SU-DHL-6 (cell line): ENCODE measurements around the gene KLK15.

Experiments
- H2AFZ ChIP-seq: fragments of 200-600 bp; sonication (generic); 2 replicates; pipeline ENCODE4 v1.6.1; 2014; ENCODE audit warnings: low read depth, mild to moderate bottlenecking, moderate library complexity, mixed read lengths, antibody characterized with exemption, low read length; ENCODE audit not compliant: severe bottlenecking
- H3F3A ChIP-seq: fragments of 200-600 bp; shearing (Covaris generic); 2 replicates; pipeline ENCODE4 v1.6.0; 2016; ENCODE audit warnings: antibody characterized with exemption, mild to moderate bottlenecking; ENCODE audit not compliant: insufficient read depth
- H3K27ac ChIP-seq: fragments of 200-600 bp; sonication (generic); 2 replicates; pipeline ENCODE4 v1.5.1; 2016; ENCODE audit warnings: low read depth, mild to moderate bottlenecking, low read length, moderate library complexity, mixed read lengths
- H3K27me3 ChIP-seq: fragments of 200-600 bp; sonication (generic), shearing (Covaris generic); 2 replicates; pipeline ENCODE4 v1.6.0; 2014; ENCODE audit warnings: mild to moderate bottlenecking, low read length
- H3K36me3 ChIP-seq: fragments of 200-600 bp; sonication (generic); 2 replicates; pipeline ENCODE4 v1.6.1; 2014; ENCODE audit warnings: mild to moderate bottlenecking, low read length, mixed read lengths
- H3K4me2 ChIP-seq: fragments of 300-600, 200-600 bp; shearing (Covaris generic), sonication (generic); 2 replicates; pipeline ENCODE4 v1.6.0; 2014; ENCODE audit warnings: low read length, low read depth, mild to moderate bottlenecking; ENCODE audit not compliant: poor library complexity, severe bottlenecking
- H3K4me3 ChIP-seq: fragments of 200-600 bp; sonication (generic); 2 replicates; pipeline ENCODE4 v1.5.1; 2014; ENCODE audit warnings: antibody characterized with exemption, low read length, mild to moderate bottlenecking, mixed read lengths; ENCODE audit not compliant: insufficient read depth, poor library complexity, severe bottlenecking
- H3K79me2 ChIP-seq: fragments of 200-600 bp; sonication (generic); 2 replicates; pipeline ENCODE4 v1.6.1; 2014; ENCODE audit warnings: mild to moderate bottlenecking, low read length, moderate library complexity; ENCODE audit not compliant: insufficient read depth
- H3K9ac ChIP-seq: fragments of 200-600 bp; sonication (generic); 2 replicates; pipeline ENCODE4 v1.7.0; 2014; ENCODE audit warnings: mild to moderate bottlenecking, low read length
- H3K9me2 ChIP-seq: fragments of 200-600 bp; sonication (generic); replicated peaks from 2 replicates; pipeline ENCODE4 v1.6.1; 2014; ENCODE audit warnings: low read length; ENCODE audit not compliant: insufficient read depth
- H3K9me3 ChIP-seq: fragments of 200-600 bp; sonication (generic); 2 replicates; pipeline ENCODE4 v1.6.1; 2014; ENCODE audit warnings: low read length, mixed read lengths; ENCODE audit not compliant: insufficient read depth
- H4K20me1 ChIP-seq: fragments of 200-600 bp; sonication (generic); 2 replicates; pipeline ENCODE4 v1.6.1; 2014; ENCODE audit warnings: low read depth, mild to moderate bottlenecking, antibody characterized with exemption, low read length, moderate library complexity, mixed read lengths
- EZH2phosphoT487 ChIP-seq: fragments of 200-600 bp; sonication (generic), shearing (Covaris generic); conservative IDR thresholded peaks from 2 replicates; pipeline ENCODE4 v1.6.1; 2018; ENCODE audit warnings: mild to moderate bottlenecking, antibody characterized with exemption, low read length, moderate library complexity, mixed read lengths
- TF ChIP-seq, protein P1 (sequence below): fragments of 200-600 bp; sonication (generic); IDR thresholded peaks from one replicate; pipeline ENCODE4 v1.5.1; 2017; ENCODE audit warnings: antibody characterized with exemption, mild to moderate bottlenecking, low read length, moderate library complexity; ENCODE audit not compliant: insufficient read depth, poor library complexity, severe bottlenecking

KLK15 gene

DNA sequence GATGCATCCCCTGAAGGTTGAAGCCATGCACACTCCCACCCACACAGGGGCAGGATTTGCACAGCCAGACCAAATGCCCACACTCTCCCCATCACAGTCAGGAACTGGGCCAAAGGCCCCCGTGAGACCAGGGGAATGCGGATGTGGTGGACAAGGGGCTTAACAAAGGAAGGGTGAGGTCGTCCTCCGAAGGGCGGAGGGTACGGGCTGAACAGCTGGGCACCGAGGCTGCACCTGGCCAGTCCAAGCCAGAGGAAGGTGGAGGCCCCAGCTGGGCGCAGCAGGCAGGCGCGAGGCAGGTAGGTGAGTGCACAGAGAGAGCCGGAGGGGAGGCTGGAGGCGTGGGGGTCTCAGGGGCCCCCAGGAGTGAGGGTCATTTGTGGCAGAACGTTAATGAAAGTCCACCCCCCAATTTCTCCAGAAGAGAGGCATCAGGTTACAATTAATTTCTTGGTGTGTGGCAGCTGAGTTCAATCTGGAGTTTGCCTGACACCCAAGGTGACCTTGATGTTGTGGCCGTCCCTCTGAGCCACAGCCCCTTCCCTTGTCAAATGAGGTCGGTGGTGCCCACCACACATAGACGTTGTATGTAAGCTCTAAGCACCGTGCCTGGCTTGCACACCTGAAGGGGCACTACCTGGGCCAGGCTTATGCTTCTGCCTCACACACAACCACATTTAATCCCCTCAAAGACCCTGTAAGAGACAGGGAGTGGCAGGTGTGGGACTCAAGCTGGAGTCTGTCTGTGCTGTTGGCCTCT is 2.9 kb downstream of the KLK15 start:
- H3F3A ChIP-seq: no peaks in the 10 kb centered on the region
- H3K27me3 ChIP-seq: no peaks in the 10 kb centered on the region
- TF ChIP-seq EZH2phosphoT487: no peak
- TF ChIP-seq, protein P1, sequence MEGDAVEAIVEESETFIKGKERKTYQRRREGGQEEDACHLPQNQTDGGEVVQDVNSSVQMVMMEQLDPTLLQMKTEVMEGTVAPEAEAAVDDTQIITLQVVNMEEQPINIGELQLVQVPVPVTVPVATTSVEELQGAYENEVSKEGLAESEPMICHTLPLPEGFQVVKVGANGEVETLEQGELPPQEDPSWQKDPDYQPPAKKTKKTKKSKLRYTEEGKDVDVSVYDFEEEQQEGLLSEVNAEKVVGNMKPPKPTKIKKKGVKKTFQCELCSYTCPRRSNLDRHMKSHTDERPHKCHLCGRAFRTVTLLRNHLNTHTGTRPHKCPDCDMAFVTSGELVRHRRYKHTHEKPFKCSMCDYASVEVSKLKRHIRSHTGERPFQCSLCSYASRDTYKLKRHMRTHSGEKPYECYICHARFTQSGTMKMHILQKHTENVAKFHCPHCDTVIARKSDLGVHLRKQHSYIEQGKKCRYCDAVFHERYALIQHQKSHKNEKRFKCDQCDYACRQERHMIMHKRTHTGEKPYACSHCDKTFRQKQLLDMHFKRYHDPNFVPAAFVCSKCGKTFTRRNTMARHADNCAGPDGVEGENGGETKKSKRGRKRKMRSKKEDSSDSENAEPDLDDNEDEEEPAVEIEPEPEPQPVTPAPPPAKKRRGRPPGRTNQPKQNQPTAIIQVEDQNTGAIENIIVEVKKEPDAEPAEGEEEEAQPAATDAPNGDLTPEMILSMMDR: no peak
- no peaks in the 10 kb centered on the region for H3K79me2 ChIP-seq
- H3K4me3 ChIP-seq: no peak overlapping the region
- no peaks in the 10 kb centered on the region for H3K9me3 ChIP-seq
- no peaks in the 10 kb centered on the region for H3K9me2 ChIP-seq
- H4K20me1 ChIP-seq: no peaks in the 10 kb centered on the region
- no peak overlapping the region for H3K9ac ChIP-seq
- no peak overlapping the region for H3K27ac ChIP-seq
- no peaks in the 10 kb centered on the region for H3K36me3 ChIP-seq
- H3K4me2 ChIP-seq: no peak overlapping the region
- no peak overlapping the region for H2AFZ ChIP-seq

DNA sequence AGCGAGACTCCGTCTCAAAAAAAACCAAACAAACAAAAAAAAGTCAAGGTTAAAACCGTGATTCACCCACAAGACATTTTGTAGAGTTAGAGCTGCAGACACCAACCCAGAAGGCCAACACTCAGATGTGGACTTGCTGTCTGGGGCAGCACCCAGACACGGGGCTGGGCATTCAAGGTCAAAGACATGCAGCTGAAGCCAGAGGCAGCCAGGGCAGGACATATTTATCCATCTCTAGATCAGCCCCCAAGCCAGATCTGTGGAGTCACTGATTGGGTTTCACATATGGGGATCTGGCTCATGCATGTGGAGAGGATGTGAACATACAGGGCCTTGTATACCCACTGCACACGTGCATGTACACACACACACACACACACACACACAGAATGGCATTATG is 3.6 kb downstream of the KLK15 start:
- Histone ChIP-seq H3F3A (no peaks in the 10 kb centered on the region), H3K4me2 (no peak overlapping the region), H3K4me3 (no peak overlapping the region), H3K36me3 (no peaks in the 10 kb centered on the region), H3K9ac (no peak overlapping the region), H3K9me2 (no peaks in the 10 kb centered on the region), H3K9me3 (no peaks in the 10 kb centered on the region), H4K20me1 (no peaks in the 10 kb centered on the region), H2AFZ (no peak overlapping the region), H3K27me3 (no peaks in the 10 kb centered on the region), H3K27ac (no peak overlapping the region), H3K79me2 (no peaks in the 10 kb centered on the region)
- TF ChIP-seq EZH2phosphoT487: no peak
- TF ChIP-seq, protein P1: no peak

DNA sequence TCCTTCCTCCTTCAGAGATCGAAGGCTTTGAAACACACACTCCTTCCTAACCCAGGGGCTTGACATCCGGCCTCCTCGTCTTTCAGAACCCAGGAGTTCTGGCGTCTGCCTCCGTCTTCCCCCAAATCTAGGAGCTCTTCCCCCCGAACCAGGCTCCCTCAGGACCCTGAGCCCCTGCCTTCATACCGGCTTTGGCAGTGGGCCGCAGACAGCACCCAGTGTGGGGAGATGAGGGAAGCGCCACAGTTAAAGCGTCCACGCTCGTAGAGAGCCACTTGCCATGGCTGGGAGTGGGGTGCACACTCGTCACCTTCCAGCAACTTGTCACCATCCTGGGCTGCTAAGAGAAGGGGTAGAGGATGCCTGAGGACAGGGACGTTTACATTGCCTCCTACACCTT is 5.9 kb downstream of the KLK15 start:
- Histone ChIP-seq H3K9ac (no peak overlapping the region), H3K79me2 (no peaks in the 10 kb centered on the region)

More for the DNA sequence above, 5.9 kb downstream of the KLK15 start:
- no peak overlapping the region for H3K4me2 ChIP-seq
- H4K20me1 ChIP-seq: no peaks in the 10 kb centered on the region
- H2AFZ ChIP-seq: no peak overlapping the region
- H3K27ac ChIP-seq: no peak overlapping the region
- no peaks in the 10 kb centered on the region for H3K36me3 ChIP-seq
- no peaks in the 10 kb centered on the region for H3K9me3 ChIP-seq
- H3K4me3 ChIP-seq: no peak overlapping the region
- H3K27me3 ChIP-seq: no peaks in the 10 kb centered on the region
- TF ChIP-seq, protein P1: no peak
- no peak for TF ChIP-seq EZH2phosphoT487
- H3F3A ChIP-seq: no peaks in the 10 kb centered on the region
- H3K9me2 ChIP-seq: no peaks in the 10 kb centered on the region
